ENCODE results near the gene SLC25A47. TPM values are rescaled to one million over a fixed set of nuclear protein-coding genes. Genes with fewer than 3 reads are reported as not detected.

Gene SLC25A47
- total RNA-seq, 2 experiments from 2014 or later, result not detected

- no peak overlapping the region for H3K27ac Mint-ChIP-seq
- ATAC-seq (no peak), DNase-seq (no peak)
- peaks cover 5% of the 10 kb centered on the region for H3K27me3 Mint-ChIP-seq (ENCODE audit: low read depth)
- POLR2A ChIA-PET, result no interaction called here
- H3K36me3 Mint-ChIP-seq (ENCODE audit: low read depth), result no peaks in the 10 kb centered on the region
- peaks cover 6% of the 10 kb centered on the region for H3K4me1 Mint-ChIP-seq (ENCODE audit: low read depth)
- H3K4me3 Mint-ChIP-seq, result no peak overlapping the region
- H3K9me3 Mint-ChIP-seq (ENCODE audit: insufficient read depth), result no peaks in the 10 kb centered on the region
- CTCF ChIA-PET, result no interaction called here
Measured at GRCh38 chr14:100320157-100320856, 2.8 kb upstream of the SLC25A47 start.

GRCh38 chr14:100321473-100322137 lies 1.5 kb upstream of the SLC25A47 start:
- no peaks in the 10 kb centered on the region for H3K9me3 Mint-ChIP-seq (ENCODE audit: insufficient read depth)
- POLR2A ChIA-PET, result interaction anchor here (1.6 kb wide), 1 partner anchor 8 kb away, joined by 4 read pairs; no protein-coding TSS in a partner anchor
- DNase-seq (no peak), ATAC-seq (no peak)
- H3K4me3 Mint-ChIP-seq, result no peak overlapping the region
- H3K4me1 Mint-ChIP-seq (ENCODE audit: low read depth), result peaks cover 6% of the 10 kb centered on the region
- CTCF ChIA-PET, result no interaction called here
- no peaks in the 10 kb centered on the region for H3K36me3 Mint-ChIP-seq (ENCODE audit: low read depth)
- peaks cover 5% of the 10 kb centered on the region for H3K27me3 Mint-ChIP-seq (ENCODE audit: low read depth)
- H3K27ac Mint-ChIP-seq, result no peak overlapping the region

- peaks cover 5% of the 10 kb centered on the region for H3K27me3 Mint-ChIP-seq (ENCODE audit: low read depth)
- H3K27ac Mint-ChIP-seq, result no peak overlapping the region
- H3K4me1 Mint-ChIP-seq (ENCODE audit: low read depth), result peaks cover 6% of the 10 kb centered on the region
- no peak overlapping the region for H3K4me3 Mint-ChIP-seq
- no peak for ATAC-seq
- DNase-seq, result no peak
- POLR2A ChIA-PET, result interaction anchor here (1.6 kb wide), 1 partner anchor 9 kb away, joined by 4 read pairs; no protein-coding TSS in a partner anchor
- H3K36me3 Mint-ChIP-seq (ENCODE audit: low read depth), result no peaks in the 10 kb centered on the region
- CTCF ChIA-PET, result no interaction called here
- H3K9me3 Mint-ChIP-seq (ENCODE audit: insufficient read depth), result no peaks in the 10 kb centered on the region
Measured at GRCh38 chr14:100322138-100322957, 791 bp upstream of the SLC25A47 start.

GRCh38 chr14:100323942-100324307 lies 786 bp downstream of the SLC25A47 start:
- ChIA-PET CTCF (no interaction called here), POLR2A (no interaction called here)
- H3K4me3 Mint-ChIP-seq, result no peak overlapping the region
- ATAC-seq (no peak), DNase-seq (no peak)
- H3K4me1 Mint-ChIP-seq (ENCODE audit: low read depth), result no peaks in the 10 kb centered on the region
- H3K9me3 Mint-ChIP-seq (ENCODE audit: insufficient read depth), result no peaks in the 10 kb centered on the region
- H3K36me3 Mint-ChIP-seq (ENCODE audit: low read depth), result no peaks in the 10 kb centered on the region
- H3K27me3 Mint-ChIP-seq (ENCODE audit: low read depth), result peaks cover 5% of the 10 kb centered on the region
- H3K27ac Mint-ChIP-seq, result no peak overlapping the region

GRCh38 chr14:100325231-100325632 lies 2.1 kb downstream of the SLC25A47 start:
- Mint-ChIP-seq H3K4me1 (ENCODE audit: low read depth) (no peaks in the 10 kb centered on the region), H3K36me3 (ENCODE audit: low read depth) (no peaks in the 10 kb centered on the region), H3K27me3 (ENCODE audit: low read depth) (peaks cover 1% of the 10 kb centered on the region), H3K9me3 (ENCODE audit: insufficient read depth) (no peaks in the 10 kb centered on the region), H3K4me3 (no peak overlapping the region), H3K27ac (no peak overlapping the region)
- CTCF ChIA-PET, result no interaction called here
- DNase-seq (no peak), ATAC-seq (no peak)
- POLR2A ChIA-PET, result no interaction called here

GRCh38 chr14:100325958-100326357 lies 2.8 kb downstream of the SLC25A47 start:
- no peaks in the 10 kb centered on the region for H3K9me3 Mint-ChIP-seq (ENCODE audit: insufficient read depth)
- DNase-seq, result no peak
- H3K4me3 Mint-ChIP-seq, result no peak overlapping the region
- no peaks in the 10 kb centered on the region for H3K27me3 Mint-ChIP-seq (ENCODE audit: low read depth)
- no peak for ATAC-seq
- H3K36me3 Mint-ChIP-seq (ENCODE audit: low read depth), result no peaks in the 10 kb centered on the region
- POLR2A ChIA-PET, result no interaction called here
- CTCF ChIA-PET, result no interaction called here
- no peaks in the 10 kb centered on the region for H3K4me1 Mint-ChIP-seq (ENCODE audit: low read depth)
- no peak overlapping the region for H3K27ac Mint-ChIP-seq

- H3K27ac Mint-ChIP-seq, result no peak overlapping the region
- CTCF ChIA-PET, result no interaction called here
- DNase-seq, result no peak
- H3K4me1 Mint-ChIP-seq (ENCODE audit: low read depth), result no peaks in the 10 kb centered on the region
- POLR2A ChIA-PET, result no interaction called here
- no peaks in the 10 kb centered on the region for H3K27me3 Mint-ChIP-seq (ENCODE audit: low read depth)
- H3K36me3 Mint-ChIP-seq (ENCODE audit: low read depth), result peaks cover 1% of the 10 kb centered on the region
- no peak for ATAC-seq
- H3K9me3 Mint-ChIP-seq (ENCODE audit: insufficient read depth), result no peaks in the 10 kb centered on the region
- H3K4me3 Mint-ChIP-seq, result no peak overlapping the region
Measured at GRCh38 chr14:100327128-100327527, 4.0 kb downstream of the SLC25A47 start.

GRCh38 chr14:100328495-100329163 lies 5.5 kb downstream of the SLC25A47 start:
- Mint-ChIP-seq H3K9me3 (ENCODE audit: insufficient read depth) (no peaks in the 10 kb centered on the region), H3K4me1 (ENCODE audit: low read depth) (no peaks in the 10 kb centered on the region), H3K4me3 (no peak overlapping the region), H3K27ac (no peak overlapping the region), H3K36me3 (ENCODE audit: low read depth) (peaks cover 5% of the 10 kb centered on the region), H3K27me3 (ENCODE audit: low read depth) (no peaks in the 10 kb centered on the region)
- ATAC-seq (no peak), DNase-seq (no peak)
- ChIA-PET POLR2A (no interaction called here), CTCF (no interaction called here)

- Mint-ChIP-seq H3K9me3 (ENCODE audit: insufficient read depth) (no peaks in the 10 kb centered on the region), H3K27ac (no peak overlapping the region), H3K4me1 (ENCODE audit: low read depth) (no peaks in the 10 kb centered on the region), H3K36me3 (ENCODE audit: low read depth) (peaks cover 11% of the 10 kb centered on the region), H3K4me3 (no peak overlapping the region), H3K27me3 (ENCODE audit: low read depth) (no peaks in the 10 kb centered on the region)
- no peak for DNase-seq
- ChIA-PET CTCF (no interaction called here), POLR2A (no interaction called here)
- ATAC-seq, result no peak
Measured at GRCh38 chr14:100329233-100330006, 6.3 kb downstream of the SLC25A47 start.

- no peak overlapping the region for H3K4me3 Mint-ChIP-seq
- H3K4me1 Mint-ChIP-seq (ENCODE audit: low read depth), result no peaks in the 10 kb centered on the region
- no peak overlapping the region for H3K27ac Mint-ChIP-seq
- H3K36me3 Mint-ChIP-seq (ENCODE audit: low read depth), result peaks cover 17% of the 10 kb centered on the region
- H3K27me3 Mint-ChIP-seq (ENCODE audit: low read depth), result no peaks in the 10 kb centered on the region
- ATAC-seq, result no peak
- CTCF ChIA-PET, result no interaction called here
- H3K9me3 Mint-ChIP-seq (ENCODE audit: insufficient read depth), result no peaks in the 10 kb centered on the region
- POLR2A ChIA-PET, result interaction anchor here (0.8 kb wide), 1 partner anchor 1195 kb away, joined by 3 read pairs; no protein-coding TSS in a partner anchor
- no peak for DNase-seq
Measured at GRCh38 chr14:100330007-100330344, 6.8 kb downstream of the SLC25A47 start.

- ChIA-PET POLR2A (interaction anchor here (0.8 kb wide), 1 partner anchor 1195 kb away, joined by 3 read pairs; no protein-coding TSS in a partner anchor), CTCF (no interaction called here)
- H3K27me3 Mint-ChIP-seq (ENCODE audit: low read depth), result no peaks in the 10 kb centered on the region
- peaks cover 19% of the 10 kb centered on the region for H3K36me3 Mint-ChIP-seq (ENCODE audit: low read depth)
- no peaks in the 10 kb centered on the region for H3K9me3 Mint-ChIP-seq (ENCODE audit: insufficient read depth)
- H3K4me1 Mint-ChIP-seq (ENCODE audit: low read depth), result no peaks in the 10 kb centered on the region
- ATAC-seq (peak; percentile 13), DNase-seq (no peak)
- no peak overlapping the region for H3K27ac Mint-ChIP-seq
- no peak overlapping the region for H3K4me3 Mint-ChIP-seq
Measured at GRCh38 chr14:100330388-100330931, 7.3 kb downstream of the SLC25A47 start.
